ENCODE results near the gene PLXNA4. TPM values are rescaled to one million over a fixed set of nuclear protein-coding genes. Genes with fewer than 3 reads are reported as not detected.

PLXNA4 gene
- total and polyA plus RNA-seq, 9 of the 15 experiments (the other 6 are each of a cell fraction or from before 2014, with no cell fraction given): under 0.01 to 0.09 TPM; not detected in 7

GRCh38 chr7:132089356-132089755 is 486.9 kb downstream of the PLXNA4 start:
- peaks cover 1 to 24% of the 10 kb centered on the region in 2 experiments; a peak in 2 of 5 replicates for H3K27me3 ChIP-seq (ENCODE audit: control insufficient read depth in 2 of 2, insufficient read depth in 2 of 2, low read length in 2 of 2)
- POLR2A ChIA-PET: no interaction called here
- no peak overlapping the region for H3K4me2 ChIP-seq (ENCODE audit: insufficient read depth, low read length)
- DNase-seq (ENCODE audit: extremely low read depth in 1 of 4, low spot score in 3 of 4) (no peak), FAIRE-seq (no peak), ATAC-seq (no peak)
- H3K9me3 ChIP-seq (replicated peaks; ENCODE audit: control insufficient read depth, insufficient read depth, low read depth, low read length): no peaks in the 10 kb centered on the region
- H3K4me3 ChIP-seq: no peak overlapping the region
- in situ Hi-C loops (cut with MboI): no loop called here
- H3K4me1 ChIP-seq (replicated peaks in 1 of 2; ENCODE audit: control insufficient read depth in 2 of 2, insufficient read depth in 2 of 2, low read length in 2 of 2): no peaks in the 10 kb centered on the region
- H4K20me1 ChIP-seq (replicated peaks; ENCODE audit: control insufficient read depth, insufficient read depth, low read length): no peaks in the 10 kb centered on the region
- intact Hi-C loops (cut with micrococcal nuclease): no loop called here
- no TSS peak for BruUV-seq (replicated peaks)
- H2AFZ ChIP-seq (ENCODE audit: low read depth, low read length): no peak overlapping the region
- WGBS (ENCODE audit: insufficient coverage, low coverage, missing lambda C conversion rate): 0% methylated on average over 3 of the region's 3 CpGs
- CTCF ChIA-PET (ENCODE audit: low intra/inter-chr PET ratio): interaction anchor here (0.7 kb wide), 1 partner anchor 100 kb away, joined by 4 read pairs; no protein-coding TSS in a partner anchor
- H3K36me3 ChIP-seq (ENCODE audit: control insufficient read depth, insufficient read depth, low read length): no peaks in the 10 kb centered on the region
- H3K9ac ChIP-seq (ENCODE audit: insufficient read depth in 1 of 2, low read depth in 2 of 2, low read length in 2 of 2): no peak overlapping the region
- no peaks in the 10 kb centered on the region for H3K9me1 ChIP-seq (ENCODE audit: control insufficient read depth, insufficient read depth, low read length)
- no peak overlapping the region for H3K27ac ChIP-seq (ENCODE audit: extremely low read depth, low read depth, low read length)
- no peaks in the 10 kb centered on the region for H3K79me2 ChIP-seq (ENCODE audit: control insufficient read depth, insufficient read depth, low read length)
- TF ChIP-seq ZEB2 (IDR thresholded peaks at IDR 0.05) (no peak), NFYB (IDR thresholded peaks at IDR 0.05; ENCODE audit: extremely low read depth, insufficient read length) (no peak), E2F1 (CRISPR knock-in tag; IDR thresholded peaks at IDR 0.05) (no peak), POU5F1 (IDR thresholded peaks at IDR 0.05; ENCODE audit: borderline replicate concordance, low read depth, low read length, partially characterized antibody) (no peak), L3MBTL2 (IDR thresholded peaks at IDR 0.05) (no peak), ZNF507 (tag; conservative IDR thresholded peaks at IDR 0.05) (no peak), KAT7 (CRISPR knock-in tag; IDR thresholded peaks at IDR 0.05; ENCODE audit: borderline replicate concordance) (no peak)
- TF ChIP-seq, protein P1, sequence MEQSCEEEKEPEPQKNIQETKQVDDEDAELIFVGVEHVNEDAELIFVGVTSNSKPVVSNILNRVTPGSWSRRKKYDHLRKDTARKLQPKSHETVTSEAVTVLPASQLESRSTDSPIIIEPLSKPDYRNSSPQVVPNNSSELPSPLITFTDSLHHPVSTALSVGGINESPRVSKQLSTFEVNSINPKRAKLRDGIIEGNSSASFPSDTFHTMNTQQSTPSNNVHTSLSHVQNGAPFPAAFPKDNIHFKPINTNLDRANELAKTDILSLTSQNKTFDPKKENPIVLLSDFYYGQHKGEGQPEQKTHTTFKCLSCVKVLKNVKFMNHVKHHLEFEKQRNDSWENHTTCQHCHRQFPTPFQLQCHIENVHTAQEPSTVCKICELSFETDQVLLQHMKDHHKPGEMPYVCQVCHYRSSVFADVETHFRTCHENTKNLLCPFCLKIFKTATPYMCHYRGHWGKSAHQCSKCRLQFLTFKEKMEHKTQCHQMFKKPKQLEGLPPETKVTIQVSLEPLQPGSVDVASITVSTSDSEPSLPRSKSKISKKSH (CRISPR knock-in tag; IDR thresholded peaks at IDR 0.05): no peak
- TF ChIP-seq, protein P2, sequence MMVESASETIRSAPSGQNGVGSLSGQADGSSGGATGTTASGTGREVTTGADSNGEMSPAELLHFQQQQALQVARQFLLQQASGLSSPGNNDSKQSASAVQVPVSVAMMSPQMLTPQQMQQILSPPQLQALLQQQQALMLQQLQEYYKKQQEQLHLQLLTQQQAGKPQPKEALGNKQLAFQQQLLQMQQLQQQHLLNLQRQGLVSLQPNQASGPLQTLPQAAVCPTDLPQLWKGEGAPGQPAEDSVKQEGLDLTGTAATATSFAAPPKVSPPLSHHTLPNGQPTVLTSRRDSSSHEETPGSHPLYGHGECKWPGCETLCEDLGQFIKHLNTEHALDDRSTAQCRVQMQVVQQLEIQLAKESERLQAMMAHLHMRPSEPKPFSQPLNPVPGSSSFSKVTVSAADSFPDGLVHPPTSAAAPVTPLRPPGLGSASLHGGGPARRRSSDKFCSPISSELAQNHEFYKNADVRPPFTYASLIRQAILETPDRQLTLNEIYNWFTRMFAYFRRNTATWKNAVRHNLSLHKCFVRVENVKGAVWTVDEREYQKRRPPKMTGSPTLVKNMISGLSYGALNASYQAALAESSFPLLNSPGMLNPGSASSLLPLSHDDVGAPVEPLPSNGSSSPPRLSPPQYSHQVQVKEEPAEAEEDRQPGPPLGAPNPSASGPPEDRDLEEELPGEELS (CRISPR knock-in tag; IDR thresholded peaks at IDR 0.05; ENCODE audit: borderline replicate concordance): no peak
